Measurements from ENCODE around the gene DLGAP4.

Gene DLGAP4

GRCh38 chr20:36526521-36527011 is 220.4 kb downstream of the DLGAP4 start:
- Mint-ChIP-seq H3K27ac (no peak overlapping the region), H3K9me3 (no peaks in the 10 kb centered on the region), H3K4me1 (peaks cover 4% of the 10 kb centered on the region), H3K36me3 (peaks cover 75% of the 10 kb centered on the region), H3K4me3 (no peak overlapping the region)
- ATAC-seq: no peak
- DNase-seq (ENCODE audit: low spot score in 2 of 2): no peak

DNA sequence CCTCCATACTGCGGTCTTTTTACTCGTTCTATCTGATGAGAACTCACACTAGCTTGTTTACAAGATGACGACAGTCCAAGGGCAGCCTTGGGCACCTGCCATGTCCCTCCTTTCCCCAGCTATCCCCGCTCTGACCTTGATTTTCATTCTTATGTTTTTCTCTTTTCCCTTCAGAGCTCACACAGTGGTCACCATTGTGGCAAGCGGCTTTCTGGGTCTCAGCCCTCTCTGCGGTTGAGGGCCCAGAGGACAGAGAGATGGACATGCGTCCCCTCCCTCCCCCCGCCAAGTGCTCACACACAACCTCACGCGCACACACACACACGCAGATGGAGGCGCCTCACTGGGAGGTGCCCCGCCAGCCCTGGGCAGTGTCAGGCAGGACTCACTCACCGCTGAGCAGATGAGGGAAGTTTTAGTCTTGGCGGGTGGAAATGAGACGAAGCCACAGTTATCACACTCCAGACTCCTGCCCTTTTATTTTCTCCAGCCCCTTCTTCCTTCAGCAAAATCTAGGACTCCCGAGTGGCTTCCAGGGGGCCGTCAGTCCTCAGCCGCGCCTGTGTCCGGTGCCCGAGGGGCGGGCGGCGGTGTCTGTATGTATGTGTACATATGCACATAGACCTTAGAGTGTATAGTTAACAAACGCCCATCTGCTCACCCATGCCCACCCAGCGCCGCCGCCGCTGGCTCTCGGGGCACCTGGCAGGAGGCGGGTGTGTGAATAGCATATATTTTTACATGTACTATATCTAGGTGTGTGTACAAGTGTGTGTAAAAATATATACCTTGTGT is 221.4 kb downstream of the DLGAP4 start:
- Mint-ChIP-seq H3K36me3 (peaks cover 66% of the 10 kb centered on the region), H3K27ac (no peak overlapping the region), H3K9me3 (no peaks in the 10 kb centered on the region), H3K4me1 (no peaks in the 10 kb centered on the region), H3K4me3 (no peak overlapping the region)
- DNase-seq (ENCODE audit: low spot score in 2 of 2) (no peak), ATAC-seq (no peak)

- ATAC-seq: no peak
- Mint-ChIP-seq H3K9me3 (no peaks in the 10 kb centered on the region), H3K27ac (no peak overlapping the region), H3K36me3 (peaks cover 59% of the 10 kb centered on the region), H3K4me1 (no peaks in the 10 kb centered on the region), H3K4me3 (no peak overlapping the region)
- no peak for DNase-seq (ENCODE audit: low spot score in 2 of 2)
Measured at GRCh38 chr20:36528176-36528874, 222.2 kb downstream of the DLGAP4 start.

GRCh38 chr20:36528875-36529417 is 222.8 kb downstream of the DLGAP4 start:
- H3K4me1 Mint-ChIP-seq: no peaks in the 10 kb centered on the region
- H3K36me3 Mint-ChIP-seq: peaks cover 53% of the 10 kb centered on the region
- H3K27ac Mint-ChIP-seq: no peak overlapping the region
- no peak for ATAC-seq
- no peak for DNase-seq (ENCODE audit: low spot score in 2 of 2)
- H3K4me3 Mint-ChIP-seq: no peak overlapping the region
- H3K9me3 Mint-ChIP-seq: no peaks in the 10 kb centered on the region

DNA sequence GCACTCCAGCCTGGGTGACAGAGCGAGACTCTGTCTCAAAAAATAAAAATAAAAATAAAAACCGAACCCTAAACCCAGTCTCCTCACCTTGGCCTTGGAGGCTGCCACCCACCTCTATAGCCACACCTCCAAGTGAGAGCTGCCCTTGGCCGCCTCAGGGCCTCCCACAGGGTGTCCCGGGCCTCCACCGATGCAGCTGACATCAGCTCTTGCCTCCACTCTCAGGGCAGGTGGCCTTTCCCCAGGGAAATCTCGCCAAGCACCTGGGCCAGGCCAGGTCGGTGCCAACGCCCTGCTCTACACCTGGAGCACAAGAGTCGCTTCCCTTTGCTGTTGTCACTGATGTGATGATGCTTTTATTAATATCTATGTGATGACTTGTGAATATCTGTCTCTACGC is 226.2 kb downstream of the DLGAP4 start:
- ATAC-seq (no peak), DNase-seq (ENCODE audit: low spot score in 2 of 2) (no peak)
- Mint-ChIP-seq H3K27ac (peak overlapping the region; percentile 7), H3K9me3 (no peaks in the 10 kb centered on the region), H3K4me3 (no peak overlapping the region), H3K36me3 (peaks cover 19% of the 10 kb centered on the region), H3K4me1 (no peaks in the 10 kb centered on the region)

GRCh38 chr20:36532822-36533221 is 226.7 kb downstream of the DLGAP4 start:
- H3K36me3 Mint-ChIP-seq: peaks cover 14% of the 10 kb centered on the region
- no peak for ATAC-seq
- H3K27ac Mint-ChIP-seq: peak overlapping the region; percentile 7
- H3K4me1 Mint-ChIP-seq: no peaks in the 10 kb centered on the region
- no peak for DNase-seq (ENCODE audit: low spot score in 2 of 2)
- H3K4me3 Mint-ChIP-seq: no peak overlapping the region
- no peaks in the 10 kb centered on the region for H3K9me3 Mint-ChIP-seq

- DNase-seq (ENCODE audit: low spot score in 2 of 2) (no peak), ATAC-seq (no peak)
- H3K36me3 Mint-ChIP-seq: no peaks in the 10 kb centered on the region
- no peak overlapping the region for H3K4me3 Mint-ChIP-seq
- no peaks in the 10 kb centered on the region for H3K4me1 Mint-ChIP-seq
- H3K27ac Mint-ChIP-seq: no peak overlapping the region
- no peaks in the 10 kb centered on the region for H3K9me3 Mint-ChIP-seq
Measured at GRCh38 chr20:36538026-36538722, 232.0 kb downstream of the DLGAP4 start.

DNA sequence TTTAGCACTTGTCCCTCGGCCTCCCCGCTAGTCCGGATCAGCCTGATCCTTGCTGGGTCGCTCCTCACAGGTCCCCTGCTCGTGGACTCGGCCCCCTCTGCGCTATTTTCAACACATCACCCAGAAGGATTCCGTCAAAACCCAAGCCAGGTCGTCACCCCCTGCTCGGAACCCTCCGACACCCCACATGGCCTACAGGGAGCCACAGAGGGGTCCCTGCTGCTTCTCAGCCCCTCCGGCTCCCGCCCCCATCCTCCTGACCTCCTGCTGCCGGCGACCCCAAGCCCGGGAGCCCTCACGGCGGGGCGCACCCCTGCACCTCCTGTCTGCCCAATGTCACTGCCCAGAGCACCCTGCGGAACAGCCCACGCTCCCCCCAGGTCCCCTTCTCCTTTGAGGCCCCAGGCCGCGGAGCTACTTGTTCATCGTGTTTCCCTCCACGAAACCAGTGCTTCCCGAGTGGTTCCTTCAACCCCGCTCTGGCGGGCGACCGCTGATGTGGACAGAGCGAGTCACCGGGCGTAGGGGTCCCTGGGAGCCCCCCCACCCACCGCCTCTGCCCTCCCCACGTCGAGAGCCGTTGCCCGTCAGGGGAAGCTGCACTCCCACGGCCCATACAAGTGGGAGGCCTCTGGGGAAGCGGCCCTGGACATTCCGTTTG is 234.5 kb downstream of the DLGAP4 start:
- no peaks in the 10 kb centered on the region for H3K36me3 Mint-ChIP-seq
- no peaks in the 10 kb centered on the region for H3K4me1 Mint-ChIP-seq
- no peak overlapping the region for H3K4me3 Mint-ChIP-seq
- no peak for DNase-seq (ENCODE audit: low spot score in 2 of 2)
- H3K27ac Mint-ChIP-seq: no peak overlapping the region
- H3K9me3 Mint-ChIP-seq: no peaks in the 10 kb centered on the region
- ATAC-seq: no peak

GRCh38 chr20:36541227-36541767 is 235.2 kb downstream of the DLGAP4 start, which contains the start of gene MYL9:
MYL9 (plus strand) TSS chr20:36541519; CDS start chr20:36544885, 3,366 bp downstream.
- Mint-ChIP-seq H3K4me1 (no peaks in the 10 kb centered on the region), H3K36me3 (no peaks in the 10 kb centered on the region), H3K4me3 (peak within 1 kb of the TSS; percentile 24), H3K27ac (peak within 1 kb of the TSS; percentile 80), H3K9me3 (no peaks in the 10 kb centered on the region)
- DNase-seq (ENCODE audit: low spot score in 2 of 2) (no peak), ATAC-seq (peak; percentile 50)

GRCh38 chr20:36541768-36542488 is 235.8 kb downstream of the DLGAP4 start:
- H3K4me3 Mint-ChIP-seq: peak overlapping the region; percentile 24
- DNase-seq (ENCODE audit: low spot score in 2 of 2) (no peak), ATAC-seq (no peak)
- no peaks in the 10 kb centered on the region for H3K9me3 Mint-ChIP-seq
- no peaks in the 10 kb centered on the region for H3K36me3 Mint-ChIP-seq
- no peak overlapping the region for H3K27ac Mint-ChIP-seq
- no peaks in the 10 kb centered on the region for H3K4me1 Mint-ChIP-seq

- no peaks in the 10 kb centered on the region for H3K9me3 Mint-ChIP-seq
- no peak overlapping the region for H3K4me3 Mint-ChIP-seq
- H3K27ac Mint-ChIP-seq: peak overlapping the region; percentile 80
- no peak for ATAC-seq
- DNase-seq (ENCODE audit: low spot score in 2 of 2): no peak
- H3K36me3 Mint-ChIP-seq: no peaks in the 10 kb centered on the region
- no peaks in the 10 kb centered on the region for H3K4me1 Mint-ChIP-seq
Measured at GRCh38 chr20:36542516-36543183, 236.5 kb downstream of the DLGAP4 start.

DNA sequence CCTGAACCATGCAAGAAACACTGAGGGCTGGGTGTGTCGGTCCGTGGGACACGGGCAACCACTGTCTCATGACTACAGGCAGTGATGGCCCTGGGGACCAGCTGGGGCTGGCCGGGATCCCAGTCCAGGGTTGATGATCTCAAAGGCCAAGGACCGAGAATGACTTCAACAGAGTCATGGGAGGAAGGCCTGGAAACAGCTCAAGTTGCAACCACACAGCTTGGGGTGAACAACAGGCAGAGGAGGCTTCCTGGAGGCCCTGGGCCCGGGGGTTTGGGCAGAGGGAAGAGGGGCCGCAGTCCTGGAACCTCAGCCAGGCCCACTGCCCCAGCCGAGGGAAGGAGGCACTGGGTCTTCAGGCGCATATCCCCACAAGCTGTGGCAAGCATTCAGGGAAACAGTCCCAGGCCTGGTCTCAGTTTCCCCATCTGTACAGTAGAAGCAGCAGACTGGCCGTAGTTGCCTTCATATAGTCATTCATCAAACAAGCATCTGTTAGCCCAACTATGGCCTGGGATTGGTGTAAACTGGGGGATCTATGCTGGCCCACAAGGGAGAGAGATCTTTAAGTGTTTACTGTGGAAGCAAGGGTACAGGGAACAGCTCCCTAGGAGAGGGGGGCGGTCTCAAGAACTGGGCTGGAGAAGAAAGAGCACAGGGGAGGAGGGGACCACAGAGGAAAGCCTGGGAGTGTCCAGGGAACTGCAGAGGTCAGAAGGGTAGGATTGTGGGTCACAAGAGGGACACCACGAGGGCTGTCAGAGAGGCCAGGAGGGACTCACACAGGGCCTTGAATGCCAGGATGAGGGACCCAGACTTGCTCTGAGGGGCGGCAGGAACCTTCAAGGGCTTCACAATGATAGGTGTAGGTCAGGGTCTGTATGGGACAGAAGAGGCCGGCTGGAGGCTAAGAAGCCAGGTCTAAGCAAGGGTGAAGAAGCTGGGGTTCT is 237.3 kb downstream of the DLGAP4 start:
- H3K4me1 Mint-ChIP-seq: peaks cover 4% of the 10 kb centered on the region
- no peaks in the 10 kb centered on the region for H3K36me3 Mint-ChIP-seq
- no peaks in the 10 kb centered on the region for H3K9me3 Mint-ChIP-seq
- DNase-seq (ENCODE audit: low spot score in 2 of 2): no peak
- H3K4me3 Mint-ChIP-seq: no peak overlapping the region
- ATAC-seq: no peak
- peak overlapping the region; percentile 80 for H3K27ac Mint-ChIP-seq

All from stimulated activated effector memory CD8-positive, alpha-beta T cell treated with anti-CD3 and anti-CD28 coated beads, Interleukin-12 subunit alpha, Interleukin-12 subunit beta, amount 100 ng/mL, for 72 hours (primary cell).